NK-92 (cell line): ENCODE results near the gene NISCH.

Source experiments
- DNase-seq: peaks from one replicate; lab custom pipeline; 2025; ENCODE audit not compliant: unreplicated experiment; lab: John Stamatoyannopoulos, UW

NISCH gene

DNA sequence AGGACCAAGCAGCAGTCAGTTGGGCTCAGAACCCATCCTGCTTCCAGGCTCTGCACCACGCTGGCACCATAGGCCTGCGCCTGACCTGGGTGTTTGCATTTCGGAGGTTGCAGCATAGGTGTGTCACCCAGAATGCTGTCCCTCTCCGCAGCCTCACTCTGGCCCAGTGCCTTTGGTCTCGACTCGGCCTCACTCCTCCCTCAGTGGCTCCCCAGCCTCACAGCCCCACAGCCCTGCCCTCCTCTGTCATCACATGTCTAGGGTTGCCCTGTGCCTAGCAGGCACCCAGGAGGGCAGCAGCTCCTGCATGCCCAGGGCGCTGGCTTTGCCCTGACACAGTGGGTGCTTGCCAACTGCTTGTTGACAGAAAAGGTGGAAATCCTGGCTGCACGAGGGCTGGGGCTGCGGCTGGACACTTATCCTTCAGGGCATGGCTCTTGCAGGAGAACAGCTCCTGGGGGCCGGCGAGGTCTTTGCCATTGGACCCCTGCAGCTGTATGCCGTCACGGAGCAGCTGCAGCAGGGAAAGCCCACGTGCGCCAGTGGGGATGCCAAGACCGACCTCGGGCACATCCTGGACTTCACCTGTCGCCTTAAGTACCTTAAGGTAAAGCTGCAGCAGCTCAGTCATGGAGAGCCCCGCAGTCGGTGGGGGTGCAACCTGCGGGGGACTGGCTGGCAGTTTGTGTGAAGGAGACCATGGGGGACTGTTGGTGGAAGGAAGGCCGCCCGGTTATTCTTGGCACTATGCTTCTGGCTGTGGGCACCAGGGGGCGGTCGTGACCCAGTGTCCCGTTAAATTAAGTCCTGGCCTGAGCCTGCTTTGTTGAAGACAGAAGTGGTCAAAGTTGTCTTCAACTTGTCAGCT, 16.2 kb downstream of the NISCH start:
- DNase-seq, result no peak

DNA sequence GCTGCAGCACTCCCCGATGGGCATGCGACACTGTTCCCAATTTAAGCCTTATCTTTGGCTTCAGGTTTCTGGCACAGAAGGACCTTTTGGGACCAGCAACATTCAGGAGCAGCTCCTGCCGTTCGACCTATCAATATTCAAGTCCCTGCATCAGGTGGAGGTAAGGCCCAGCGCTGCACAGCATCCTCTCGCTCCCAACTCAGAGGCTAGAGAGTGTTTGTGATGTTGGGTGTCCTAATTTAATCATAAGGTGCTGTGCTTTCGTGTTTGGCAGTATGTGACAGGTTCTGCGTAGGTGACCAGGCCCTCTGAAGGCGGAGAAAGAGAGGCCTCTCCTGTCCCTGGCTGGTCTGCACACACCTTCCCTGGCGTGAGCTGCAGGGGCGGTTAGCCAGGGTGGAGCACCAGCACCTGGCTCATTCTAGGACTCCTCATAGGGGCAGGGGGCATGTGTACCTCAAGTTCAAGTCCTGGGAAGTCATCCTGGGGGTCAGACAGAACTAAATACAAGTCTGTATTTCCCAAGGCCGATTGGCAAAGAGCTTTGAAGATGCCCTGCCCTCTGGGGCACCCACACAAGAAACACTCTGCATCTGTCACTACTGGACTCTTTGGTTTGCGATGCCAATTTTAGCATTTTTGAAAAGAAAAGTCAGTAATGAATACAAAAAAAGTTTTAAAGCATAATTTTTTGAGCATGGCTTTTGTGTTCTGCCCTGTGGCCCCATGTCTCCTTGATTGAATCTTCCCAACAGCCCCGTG, 17.0 kb downstream of the NISCH start:
- DNase-seq, result no peak

DNA sequence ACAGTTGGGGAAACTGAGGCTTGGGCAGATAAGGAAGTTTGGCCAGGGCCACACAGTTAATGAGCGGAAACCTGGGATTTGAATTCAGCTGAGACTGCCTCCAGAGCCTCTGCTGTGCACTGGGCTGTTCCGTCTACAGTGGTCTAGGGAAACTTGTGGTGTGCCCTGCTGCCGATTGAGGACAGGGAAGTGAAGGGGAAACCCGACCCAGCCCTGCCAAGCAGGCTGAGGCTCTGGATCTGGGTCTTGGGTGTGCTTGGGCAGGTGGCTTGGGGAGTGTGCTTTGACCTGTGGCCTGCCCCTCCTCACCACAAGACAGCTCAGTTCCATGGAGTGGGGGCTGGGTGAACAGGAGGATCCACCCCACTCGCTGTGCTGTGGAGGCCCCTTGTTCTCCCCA, 17.6 kb downstream of the NISCH start:
- DNase-seq, result no peak

DNA sequence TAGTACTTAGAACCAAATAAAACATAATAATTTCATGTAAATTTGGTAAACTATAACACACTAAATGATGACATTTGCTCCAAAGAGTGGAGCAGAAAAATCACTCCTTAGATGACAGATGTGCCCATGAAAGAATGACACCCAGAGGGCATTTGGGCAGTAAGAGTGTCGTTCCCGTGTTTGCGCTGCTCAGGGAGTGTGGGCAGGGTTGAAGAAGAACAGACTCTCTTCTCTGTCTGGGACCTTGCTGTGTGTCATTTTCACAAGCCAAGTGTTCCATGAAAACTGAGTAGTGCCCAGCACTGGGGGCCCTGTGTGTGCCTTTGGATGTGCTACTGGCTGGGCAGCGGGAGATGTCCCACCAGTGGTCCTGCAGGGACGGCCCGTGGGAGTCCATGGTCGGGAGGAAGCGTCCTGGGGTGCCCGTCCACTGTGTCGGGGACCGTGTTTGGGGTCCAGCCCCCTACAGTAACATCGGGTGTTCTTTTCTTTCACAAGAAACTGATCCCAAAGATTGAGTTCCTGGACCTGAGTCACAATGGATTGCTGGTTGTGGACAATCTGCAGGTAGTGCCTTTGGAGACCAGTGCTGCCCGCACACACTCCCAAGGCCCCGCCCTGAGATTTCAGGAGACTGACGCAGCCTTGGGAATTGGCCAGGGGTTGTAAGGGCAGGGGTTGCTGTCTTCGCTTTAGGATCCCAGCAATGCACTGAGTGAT, 21.8 kb downstream of the NISCH start:
- no peak for DNase-seq

DNA sequence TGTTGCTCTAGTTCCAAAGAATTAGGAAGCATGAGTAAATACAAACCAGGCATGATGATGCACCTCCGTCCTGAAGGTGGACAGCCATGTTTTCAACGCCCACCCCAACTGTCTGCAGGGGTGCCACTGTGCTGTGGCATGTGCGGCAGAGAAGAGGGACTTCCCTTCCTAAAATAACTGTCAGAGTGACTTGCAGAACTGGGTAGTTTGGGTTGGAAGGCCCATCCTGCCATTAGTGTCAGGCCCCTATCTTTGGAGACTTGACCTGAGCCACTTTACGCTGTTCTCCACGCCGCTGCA, 22.3 kb downstream of the NISCH start:
- no peak for DNase-seq

DNA sequence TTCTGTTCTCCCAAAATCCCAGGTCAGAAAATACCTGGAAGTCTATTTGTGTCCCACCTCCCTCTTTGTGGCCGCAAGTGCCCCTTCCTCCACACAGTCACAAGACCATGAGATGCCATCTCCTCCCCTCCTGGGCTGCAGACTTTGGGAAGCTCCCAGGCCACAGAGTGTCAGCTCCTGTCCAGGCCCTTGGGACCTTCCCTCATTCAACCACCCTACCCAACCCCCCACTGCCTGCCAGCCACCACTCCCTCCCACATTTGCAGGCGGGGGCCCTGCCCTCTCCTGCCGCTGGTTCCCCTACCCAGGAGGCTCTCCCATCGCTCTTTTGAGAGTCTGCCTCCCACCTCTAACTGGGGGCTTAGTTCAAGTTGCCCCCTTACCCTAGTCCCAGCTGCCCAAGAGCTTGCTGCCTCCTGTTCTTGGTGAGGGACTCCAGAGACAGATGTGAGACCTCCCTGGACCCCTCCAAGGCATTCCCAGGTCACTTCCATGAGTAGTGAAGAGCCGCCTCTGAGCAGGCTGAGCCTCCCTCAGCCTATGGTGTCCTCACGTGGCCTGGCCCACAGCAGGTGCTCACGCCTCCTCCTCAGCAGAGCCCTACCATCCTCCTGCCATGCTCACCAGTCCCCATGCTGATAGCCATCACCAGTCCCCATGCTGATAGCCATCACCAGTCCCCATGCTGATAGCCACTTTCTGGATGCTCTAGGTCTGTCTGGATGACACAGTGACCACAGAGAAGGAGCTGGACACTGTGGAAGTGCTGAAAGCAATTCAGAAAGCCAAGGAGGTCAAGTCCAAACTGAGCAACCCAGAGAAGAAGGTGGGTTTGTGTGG, 23.9 kb downstream of the NISCH start:
- no peak for DNase-seq

DNA sequence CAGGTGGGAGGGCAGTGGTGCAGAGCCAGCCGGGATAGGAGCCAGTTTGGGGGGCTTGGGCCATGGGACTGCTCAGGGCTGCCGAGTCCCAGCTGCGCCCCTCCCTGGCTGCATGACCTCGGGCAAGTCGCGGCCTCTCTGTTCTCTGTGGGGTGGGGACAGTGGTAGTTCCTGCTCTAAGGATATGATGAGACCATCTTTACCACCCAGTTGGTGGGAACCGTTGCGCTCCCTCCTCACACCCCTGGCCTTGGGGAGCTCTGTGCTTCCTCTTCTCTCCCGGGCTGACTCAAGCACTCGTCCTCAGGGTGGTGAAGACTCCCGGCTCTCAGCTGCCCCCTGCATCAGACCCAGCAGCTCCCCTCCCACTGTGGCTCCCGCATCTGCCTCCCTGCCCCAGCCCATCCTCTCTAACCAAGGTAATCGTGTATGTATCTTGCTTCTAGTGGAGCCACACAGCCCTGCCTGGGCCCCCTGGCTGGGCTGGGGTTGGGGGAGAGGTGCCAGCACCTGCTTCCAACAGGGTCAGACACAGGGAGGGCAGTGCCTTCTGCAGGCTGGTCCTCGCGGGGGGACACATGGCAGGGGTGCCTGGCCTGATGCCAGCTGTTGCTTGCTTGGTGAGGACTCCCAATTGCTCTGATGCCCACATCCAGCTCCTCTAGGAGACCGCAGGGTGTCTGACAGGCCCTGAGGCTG, 24.6 kb downstream of the NISCH start:
- DNase-seq, result no peak

DNA sequence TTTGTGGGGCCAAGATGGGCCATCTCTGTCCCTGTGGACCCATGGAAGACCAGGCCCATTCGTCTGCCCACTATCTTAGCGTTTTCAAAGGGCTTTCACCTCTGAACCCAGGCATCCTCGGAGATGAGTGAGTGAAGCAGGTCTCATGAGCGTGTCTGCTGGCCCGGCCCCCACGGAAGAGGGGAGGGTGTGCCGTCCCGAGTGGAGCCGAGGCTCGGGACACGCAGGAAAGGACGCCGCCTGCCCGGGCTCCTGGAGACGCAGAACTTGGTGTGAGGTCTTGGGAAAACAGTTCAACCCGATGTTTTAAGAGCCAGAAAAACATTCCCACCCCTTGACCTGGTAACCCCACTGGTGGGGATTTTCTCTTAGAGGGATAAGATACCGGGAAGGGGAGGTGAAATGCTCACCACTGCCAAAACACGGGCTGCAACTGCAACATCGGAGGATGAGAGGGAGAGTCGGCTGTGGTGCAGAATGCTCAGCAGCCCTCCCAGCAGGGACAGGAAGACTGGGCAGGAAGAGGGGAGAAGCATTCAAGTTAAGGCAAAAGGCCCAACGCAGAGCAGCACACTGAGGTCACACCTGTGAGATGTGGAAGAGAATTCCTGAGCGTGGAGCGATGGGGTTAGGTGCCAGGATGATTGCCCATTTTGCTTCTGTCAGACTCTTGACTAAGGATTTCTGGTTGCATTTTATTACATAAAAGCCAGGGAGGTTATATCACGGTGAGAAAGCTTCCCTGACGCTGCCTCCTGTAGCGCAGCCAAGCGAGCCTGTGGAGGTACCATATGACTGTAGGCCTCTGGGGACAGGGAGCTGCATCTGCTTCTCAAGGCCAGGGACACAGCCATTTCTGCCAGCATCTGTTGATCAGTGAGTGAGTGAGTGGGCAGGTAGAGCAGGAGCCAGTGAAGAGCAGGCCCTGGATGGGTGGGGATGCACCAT, 25.6 kb downstream of the NISCH start:
- no peak for DNase-seq

DNA sequence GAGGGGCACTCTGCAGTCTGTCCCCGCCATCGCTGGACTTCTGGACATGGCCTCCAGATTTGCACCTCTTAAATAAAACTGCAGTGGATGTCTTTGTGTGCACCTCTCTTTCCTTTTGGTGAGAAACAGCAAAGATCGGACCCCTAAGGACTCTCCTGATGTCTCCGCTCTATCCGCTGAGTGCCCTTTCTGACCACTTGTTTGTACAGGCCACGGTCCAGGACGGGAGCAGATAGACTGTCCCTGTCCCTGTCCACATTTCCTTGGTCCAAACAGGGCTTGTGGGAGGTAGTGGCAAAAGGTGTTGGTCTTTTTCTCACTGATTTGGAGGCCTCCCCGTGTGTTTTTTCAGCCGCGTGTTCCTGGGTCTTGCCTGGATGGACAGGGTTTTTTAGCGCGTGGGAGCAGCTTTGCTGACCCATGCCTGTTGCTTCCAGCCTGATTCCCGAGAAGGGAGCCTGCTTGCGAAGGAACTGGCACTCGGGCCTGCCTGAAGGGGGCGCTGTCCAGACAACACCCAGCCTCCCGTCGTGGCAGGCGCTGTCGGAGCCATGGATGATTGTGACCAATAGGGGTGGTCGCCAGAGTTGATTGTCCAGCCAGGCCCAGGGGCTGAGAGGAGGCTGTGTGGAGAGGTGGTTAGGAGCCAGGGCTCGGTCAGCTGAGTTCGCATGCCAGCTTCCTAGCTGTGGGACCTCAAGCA, 26.6 kb downstream of the NISCH start:
- no peak for DNase-seq

DNA sequence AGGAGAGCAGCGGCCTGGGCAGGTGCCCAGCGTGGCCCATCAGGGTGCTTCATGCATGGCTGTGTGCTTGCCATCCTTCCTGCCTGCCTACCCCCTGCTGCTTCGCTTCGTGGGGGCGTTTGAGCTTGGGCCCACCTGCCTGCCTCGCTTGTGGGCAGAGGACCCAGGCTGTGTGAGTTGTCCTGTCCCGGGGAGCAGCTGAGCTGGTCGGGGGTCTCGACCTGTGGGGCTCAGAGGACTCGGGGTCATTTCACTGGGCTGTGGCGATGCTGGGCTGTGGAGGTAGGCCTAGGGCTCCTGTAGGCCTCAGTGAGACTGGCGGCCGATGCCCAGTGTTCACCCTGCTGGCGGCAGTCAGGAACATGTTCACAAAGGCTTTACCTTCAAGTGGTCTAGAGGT, 27.7 kb downstream of the NISCH start:
- no peak for DNase-seq

DNA sequence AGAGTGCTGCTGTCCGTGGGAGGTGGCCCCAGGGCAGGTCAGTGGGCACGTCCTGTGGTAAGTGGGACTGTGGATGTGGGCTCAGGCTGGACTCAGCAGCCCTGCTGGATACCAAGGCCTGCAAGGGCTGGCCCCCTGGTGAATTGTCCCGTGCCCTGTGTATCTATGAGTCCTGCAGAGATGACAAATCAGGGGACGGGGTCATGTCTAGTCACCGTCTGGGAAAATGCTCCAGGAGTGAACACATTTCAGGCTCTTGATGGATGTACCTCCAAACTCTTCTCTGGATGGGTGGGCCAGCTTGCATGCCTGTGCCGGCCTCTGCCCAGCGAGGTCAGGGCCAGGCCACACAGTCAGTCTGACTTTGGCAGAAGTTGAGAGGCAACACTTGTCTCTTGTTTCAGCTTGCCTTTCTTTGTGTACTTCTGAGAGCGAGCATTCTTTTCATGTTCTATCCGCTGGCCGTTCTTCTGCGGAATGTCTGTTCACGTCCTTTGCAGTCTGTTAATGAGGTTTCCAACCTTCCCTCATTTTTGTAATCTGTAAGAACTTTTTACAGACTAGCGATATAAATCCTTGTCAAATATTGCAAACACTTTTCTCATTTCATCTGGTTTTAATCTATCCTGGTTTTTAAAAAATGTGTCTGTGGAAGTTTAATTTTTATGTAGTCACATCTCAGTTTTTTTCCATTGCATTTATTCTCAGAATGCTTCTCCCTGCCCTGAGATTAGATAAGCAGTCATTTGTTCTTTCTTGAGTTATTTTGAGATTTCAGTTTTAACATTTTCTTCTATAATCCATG, 28.4 kb downstream of the NISCH start:
- DNase-seq, result no peak

DNA sequence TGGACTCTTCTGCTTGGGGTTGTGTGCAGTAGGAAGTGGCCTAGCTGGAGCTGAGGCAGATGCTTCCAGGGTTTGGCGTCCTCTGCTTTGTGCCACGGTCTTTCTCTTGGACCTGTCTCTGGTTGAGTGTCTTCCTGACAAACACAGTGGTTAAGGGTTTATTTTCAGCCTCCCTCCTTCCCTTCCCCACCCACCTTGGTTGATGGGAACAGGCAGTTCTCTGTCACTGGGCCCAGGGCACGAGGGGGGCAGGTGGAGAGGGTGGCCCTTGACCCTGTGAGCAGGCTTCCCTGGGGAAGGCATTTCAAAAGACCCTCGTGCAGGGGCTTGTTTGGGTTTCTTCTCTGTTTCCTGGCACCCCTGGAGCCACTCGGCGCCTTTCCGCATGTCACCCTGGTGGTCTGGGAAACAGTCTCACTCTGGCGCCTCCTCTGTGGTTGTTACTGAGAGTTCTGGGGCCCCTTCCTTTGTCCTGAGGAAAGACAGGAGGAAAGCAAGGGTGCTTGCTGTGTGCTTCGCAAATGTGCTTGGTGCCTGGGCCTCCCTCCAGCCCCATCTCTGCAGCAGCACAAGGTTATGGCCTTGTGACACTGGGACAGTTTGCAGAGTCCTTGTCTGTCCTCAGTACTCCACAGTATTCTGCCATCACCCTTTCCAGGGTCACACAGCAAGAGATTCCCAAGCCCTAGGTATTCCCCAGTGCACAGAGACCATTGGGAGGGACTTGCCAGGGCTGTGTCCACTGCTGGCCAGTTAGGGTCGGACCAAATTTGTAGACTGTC, 29.5 kb downstream of the NISCH start:
- no peak for DNase-seq

DNA sequence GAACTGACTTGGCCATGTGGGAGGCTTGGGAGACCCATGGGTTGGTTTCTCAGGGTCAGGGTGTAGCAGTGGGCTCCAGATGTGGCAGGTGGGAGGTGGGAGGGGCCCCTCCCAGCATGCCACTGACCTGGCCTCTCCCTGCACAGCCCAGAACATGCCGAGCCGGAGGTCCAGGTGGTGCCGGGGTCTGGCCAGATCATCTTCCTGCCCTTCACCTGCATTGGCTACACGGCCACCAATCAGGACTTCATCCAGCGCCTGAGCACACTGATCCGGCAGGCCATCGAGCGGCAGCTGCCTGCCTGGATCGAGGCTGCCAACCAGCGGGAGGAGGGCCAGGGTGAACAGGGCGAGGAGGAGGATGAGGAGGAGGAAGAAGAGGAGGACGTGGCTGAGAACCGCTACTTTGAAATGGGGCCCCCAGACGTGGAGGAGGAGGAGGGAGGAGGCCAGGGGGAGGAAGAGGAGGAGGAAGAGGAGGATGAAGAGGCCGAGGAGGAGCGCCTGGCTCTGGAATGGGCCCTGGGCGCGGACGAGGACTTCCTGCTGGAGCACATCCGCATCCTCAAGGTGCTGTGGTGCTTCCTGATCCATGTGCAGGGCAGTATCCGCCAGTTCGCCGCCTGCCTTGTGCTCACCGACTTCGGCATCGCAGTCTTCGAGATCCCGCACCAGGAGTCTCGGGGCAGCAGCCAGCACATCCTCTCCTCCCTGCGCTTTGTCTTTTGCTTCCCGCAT, 31.8 kb downstream of the NISCH start:
- no peak for DNase-seq

DNA sequence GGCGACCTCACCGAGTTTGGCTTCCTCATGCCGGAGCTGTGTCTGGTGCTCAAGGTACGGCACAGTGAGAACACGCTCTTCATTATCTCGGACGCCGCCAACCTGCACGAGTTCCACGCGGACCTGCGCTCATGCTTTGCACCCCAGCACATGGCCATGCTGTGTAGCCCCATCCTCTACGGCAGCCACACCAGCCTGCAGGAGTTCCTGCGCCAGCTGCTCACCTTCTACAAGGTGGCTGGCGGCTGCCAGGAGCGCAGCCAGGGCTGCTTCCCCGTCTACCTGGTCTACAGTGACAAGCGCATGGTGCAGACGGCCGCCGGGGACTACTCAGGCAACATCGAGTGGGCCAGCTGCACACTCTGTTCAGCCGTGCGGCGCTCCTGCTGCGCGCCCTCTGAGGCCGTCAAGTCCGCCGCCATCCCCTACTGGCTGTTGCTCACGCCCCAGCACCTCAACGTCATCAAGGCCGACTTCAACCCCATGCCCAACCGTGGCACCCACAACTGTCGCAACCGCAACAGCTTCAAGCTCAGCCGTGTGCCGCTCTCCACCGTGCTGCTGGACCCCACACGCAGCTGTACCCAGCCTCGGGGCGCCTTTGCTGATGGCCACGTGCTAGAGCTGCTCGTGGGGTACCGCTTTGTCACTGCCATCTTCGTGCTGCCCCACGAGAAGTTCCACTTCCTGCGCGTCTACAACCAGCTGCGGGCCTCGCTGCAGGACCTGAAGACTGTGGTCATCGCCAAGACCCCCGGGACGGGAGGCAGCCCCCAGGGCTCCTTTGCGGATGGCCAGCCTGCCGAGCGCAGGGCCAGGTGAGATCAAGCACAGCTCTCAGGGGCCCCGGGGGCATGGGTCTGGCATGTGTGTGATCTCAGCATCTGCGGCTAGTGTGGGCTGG, 32.6 kb downstream of the NISCH start:
- no peak for DNase-seq

DNA sequence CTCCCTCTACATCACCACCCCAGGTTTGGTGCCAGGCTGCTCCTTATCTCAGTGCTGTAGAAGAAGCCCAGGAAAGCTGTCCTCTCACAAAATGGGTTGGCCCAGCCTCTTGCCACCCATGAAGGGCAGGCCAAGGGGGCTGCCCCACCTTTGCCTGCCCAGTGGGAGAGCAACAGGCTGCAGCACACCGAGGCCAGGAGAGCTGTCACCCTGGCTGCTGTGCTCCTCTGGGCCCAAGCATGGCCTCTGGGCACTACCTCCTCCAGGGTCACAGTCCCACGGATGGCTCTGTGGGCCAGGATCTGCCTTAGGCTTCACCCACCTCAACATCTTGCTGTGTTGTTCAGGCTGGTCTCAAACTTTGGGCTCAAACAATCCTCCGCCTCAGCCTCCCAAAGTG, 33.3 kb downstream of the NISCH start:
- no peak for DNase-seq
